Kidney (tissue), 14 donors: ENCODE results near the gene HOTAIR. TPM values are rescaled to one million over a fixed set of nuclear protein-coding genes. Genes with fewer than 3 reads are reported as not detected.

Experiments used
- DNase-seq, 5 donors: peaks; one replicate each; pipeline ENCODE4 v3.0.0-alpha.2; 2013 to 2020
- FAIRE-seq: peaks from 2 replicates; lab custom pipeline; 2012; peaks lifted over from hg19 to GRCh38; lab: Jason Lieb, UNC
- H3K27ac ChIP-seq, 2 donors: one replicate each; pipeline ENCODE4 v1.7.0; 2013; ENCODE audit warnings: low read depth in 2 of 2, low read length in 2 of 2, inconsistent platforms in 1 of 2
- H3K27me3 ChIP-seq: one replicate; pipeline ENCODE4 v1.7.1; 2013; ENCODE audit warnings: low read length, inconsistent platforms; ENCODE audit not compliant: control insufficient read depth, insufficient read depth
- H3K36me3 ChIP-seq, 3 donors: one replicate each; pipeline versions ENCODE4 v1.7.0 to v1.7.1; 2013; ENCODE audit warnings: low read length in 3 of 3, control low read depth in 1 of 3, inconsistent platforms in 1 of 3; ENCODE audit not compliant: insufficient read depth in 3 of 3, control insufficient read depth in 2 of 3
- H3K4me1 ChIP-seq, 3 donors: one replicate each; pipeline versions ENCODE4 v1.7.0 to v1.7.1; 2013; ENCODE audit warnings: low read length in 3 of 3, inconsistent platforms in 1 of 3, low read depth in 1 of 3; ENCODE audit not compliant: control insufficient read depth in 2 of 3, insufficient read depth in 2 of 3
- H3K4me3 ChIP-seq, 3 donors: one replicate each; pipeline versions ENCODE4 v1.7.0 to v1.8.1; 2013; ENCODE audit warnings: low read length in 3 of 3, control low read depth in 1 of 3, inconsistent platforms in 1 of 3
- H3K9ac ChIP-seq, 3 donors: one replicate each; pipeline versions ENCODE4 v1.7.0 to v1.7.1; 2013; ENCODE audit warnings: low read length in 3 of 3, control low read depth in 1 of 3, inconsistent platforms in 1 of 3
- H3K9me3 ChIP-seq, 3 donors: one replicate each; pipeline versions ENCODE4 v1.7.0 to v1.7.1; 2013; ENCODE audit warnings: low read length in 3 of 3, control low read depth in 1 of 3, inconsistent platforms in 1 of 3; ENCODE audit not compliant: control insufficient read depth in 2 of 3, insufficient read depth in 1 of 3
- intact Hi-C: fragments of 100-400 bp; cut with DNase I; formaldehyde crosslinking; loops from one replicate; pipeline ENCODE4 v1.11.1; 2022
- polyA plus RNA-seq: library from polyadenylated mRNA; stranded (reverse); fragments of 350-450 nt; fragmentation: Illumina TruSeq; extraction: RNeasy Lipid Tissue Mini Kit (QIAGEN cat#74804); gene quantifications from one replicate; pipeline ENCODE4 v1.2.3, GENCODE V29; 2014; ENCODE audit warnings: low read depth, low replicate concordance; ENCODE audit not compliant: insufficient read depth
- total RNA-seq: library from RNA; stranded (reverse); fragmentation: NEBNext Ultra II Directional; extraction: Animal tissue kit (Norgen Biotek cat#: 25700); gene quantifications from one replicate; pipeline ENCODE4 v1.2.1, GENCODE V29; 2021
- TF ChIP-seq, protein P1 (sequence below): IDR thresholded peaks from 3 replicates; pipeline ENCODE4 v1.5.1; 2012; ENCODE audit warnings: mild to moderate bottlenecking, moderate library complexity, borderline replicate concordance; ENCODE audit not compliant: insufficient read depth; ENCODE audit errors: extremely low read depth
- donor health status: control.
- donor health status: control.
- donor health status: control.
- donor health status: control.
- donor health status: control.
- donor health status: DM: yes; HTN: yes; CAD: no.
- donor health status: Normal renal cell carcinoma (clear cell type).

The HOTAIR gene
- total and polyA plus RNA-seq, 2 donors from 2014 or later = 0.52 to 0.76 TPM

DNA sequence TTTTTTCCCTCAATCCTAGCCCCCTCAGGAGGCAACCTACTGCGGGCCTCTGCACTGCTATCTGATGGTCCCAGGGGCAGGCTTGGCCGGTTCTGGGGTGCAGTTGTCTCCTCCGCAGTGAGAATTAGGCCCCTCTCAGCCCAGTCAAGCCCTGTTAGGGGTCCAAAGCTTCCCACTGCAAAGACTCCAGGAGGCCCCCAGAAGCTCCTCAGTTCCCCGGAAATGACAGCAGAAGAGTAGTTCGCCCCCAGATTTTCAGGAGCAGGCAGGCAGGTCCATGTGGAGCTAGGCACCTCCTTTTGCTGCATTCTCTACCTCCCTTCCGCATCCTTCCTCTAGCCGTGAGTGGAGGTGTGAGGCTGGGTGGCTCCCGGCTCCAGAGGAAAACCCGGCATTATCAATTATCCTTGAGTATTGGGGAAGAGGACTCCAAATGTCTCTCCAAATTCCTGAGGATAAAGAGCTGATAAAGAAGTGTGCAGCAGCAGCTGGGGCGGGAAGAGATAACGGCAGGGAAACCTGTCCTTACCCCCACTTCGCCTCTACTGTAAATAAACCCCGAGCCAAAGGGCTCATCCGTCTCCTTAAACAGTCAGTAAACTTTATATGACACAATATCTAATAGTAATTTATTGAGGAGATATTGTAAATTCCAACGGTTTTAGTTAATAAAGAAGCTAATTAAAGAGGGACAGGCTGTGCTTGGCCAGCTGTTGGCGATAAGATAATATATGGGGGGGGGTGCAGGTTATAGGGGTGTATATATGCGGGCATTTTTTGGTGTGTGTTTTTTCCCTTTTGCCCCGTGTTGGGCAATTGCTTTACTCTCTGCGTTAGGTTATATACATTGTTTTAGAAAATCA is 20.7 kb downstream of the HOTAIR start:
- Histone ChIP-seq H3K9me3 (no peaks in the 10 kb centered on the region), H3K36me3 (no peaks in the 10 kb centered on the region), H3K27me3 (peaks cover 83% of the 10 kb centered on the region), H3K27ac (no peak overlapping the region), H3K9ac (no peak overlapping the region), H3K4me3 (no peak overlapping the region), H3K4me1 (no peaks in the 10 kb centered on the region)
- intact Hi-C loops = no loop called here
- FAIRE-seq (no peak), DNase-seq (no peak)
- TF ChIP-seq, protein P1, sequence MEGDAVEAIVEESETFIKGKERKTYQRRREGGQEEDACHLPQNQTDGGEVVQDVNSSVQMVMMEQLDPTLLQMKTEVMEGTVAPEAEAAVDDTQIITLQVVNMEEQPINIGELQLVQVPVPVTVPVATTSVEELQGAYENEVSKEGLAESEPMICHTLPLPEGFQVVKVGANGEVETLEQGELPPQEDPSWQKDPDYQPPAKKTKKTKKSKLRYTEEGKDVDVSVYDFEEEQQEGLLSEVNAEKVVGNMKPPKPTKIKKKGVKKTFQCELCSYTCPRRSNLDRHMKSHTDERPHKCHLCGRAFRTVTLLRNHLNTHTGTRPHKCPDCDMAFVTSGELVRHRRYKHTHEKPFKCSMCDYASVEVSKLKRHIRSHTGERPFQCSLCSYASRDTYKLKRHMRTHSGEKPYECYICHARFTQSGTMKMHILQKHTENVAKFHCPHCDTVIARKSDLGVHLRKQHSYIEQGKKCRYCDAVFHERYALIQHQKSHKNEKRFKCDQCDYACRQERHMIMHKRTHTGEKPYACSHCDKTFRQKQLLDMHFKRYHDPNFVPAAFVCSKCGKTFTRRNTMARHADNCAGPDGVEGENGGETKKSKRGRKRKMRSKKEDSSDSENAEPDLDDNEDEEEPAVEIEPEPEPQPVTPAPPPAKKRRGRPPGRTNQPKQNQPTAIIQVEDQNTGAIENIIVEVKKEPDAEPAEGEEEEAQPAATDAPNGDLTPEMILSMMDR = no peak

- H3K4me3 ChIP-seq = no peak overlapping the region
- H3K4me1 ChIP-seq = no peaks in the 10 kb centered on the region
- H3K27me3 ChIP-seq = peaks cover 81% of the 10 kb centered on the region
- no peaks in the 10 kb centered on the region for H3K9me3 ChIP-seq
- no peak overlapping the region for H3K9ac ChIP-seq
- DNase-seq = no peak
- intact Hi-C loops = no loop called here
- no peak overlapping the region for H3K27ac ChIP-seq
- FAIRE-seq = no peak
- no peaks in the 10 kb centered on the region for H3K36me3 ChIP-seq
- TF ChIP-seq, protein P1 = no peak
Observed at GRCh38 chr12:53952871-53953734, 21.7 kb downstream of the HOTAIR start.

DNA sequence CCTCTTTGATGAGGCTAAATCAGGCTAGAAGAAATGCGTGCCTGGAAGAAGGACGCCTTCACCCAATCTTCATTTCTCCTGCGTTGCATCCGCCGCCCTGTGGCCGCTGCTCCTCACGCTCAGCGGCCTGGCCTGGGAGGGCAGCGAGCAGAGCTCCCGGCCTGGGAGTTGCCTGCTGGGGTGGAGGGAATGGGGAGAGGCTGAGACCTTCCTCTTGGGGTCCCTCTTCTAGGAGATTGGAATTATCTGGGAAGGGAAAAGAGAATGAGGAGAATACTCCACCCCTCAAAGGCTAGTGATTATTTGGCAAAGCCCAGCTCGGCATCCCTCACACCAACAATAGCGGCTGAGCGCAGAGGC is 22.4 kb downstream of the HOTAIR start:
- H3K4me3 ChIP-seq = no peak overlapping the region
- no peak overlapping the region for H3K9ac ChIP-seq
- no peaks in the 10 kb centered on the region for H3K9me3 ChIP-seq
- FAIRE-seq (no peak), DNase-seq (no peak)
- no peaks in the 10 kb centered on the region for H3K4me1 ChIP-seq
- TF ChIP-seq, protein P1 = no peak
- H3K27ac ChIP-seq = no peak overlapping the region
- intact Hi-C loops = no loop called here
- H3K36me3 ChIP-seq = no peaks in the 10 kb centered on the region
- H3K27me3 ChIP-seq = peaks cover 80% of the 10 kb centered on the region
